ENCODE measurements around the gene CCR9. TPM values are rescaled to one million over a fixed set of nuclear protein-coding genes. Genes with fewer than 3 reads are reported as not detected.

CCR9 gene
- total and polyA plus RNA-seq, 5 donors from 2014 or later = 5.6 to 16.7 (median 11.3) TPM; not detected in 1

DNA sequence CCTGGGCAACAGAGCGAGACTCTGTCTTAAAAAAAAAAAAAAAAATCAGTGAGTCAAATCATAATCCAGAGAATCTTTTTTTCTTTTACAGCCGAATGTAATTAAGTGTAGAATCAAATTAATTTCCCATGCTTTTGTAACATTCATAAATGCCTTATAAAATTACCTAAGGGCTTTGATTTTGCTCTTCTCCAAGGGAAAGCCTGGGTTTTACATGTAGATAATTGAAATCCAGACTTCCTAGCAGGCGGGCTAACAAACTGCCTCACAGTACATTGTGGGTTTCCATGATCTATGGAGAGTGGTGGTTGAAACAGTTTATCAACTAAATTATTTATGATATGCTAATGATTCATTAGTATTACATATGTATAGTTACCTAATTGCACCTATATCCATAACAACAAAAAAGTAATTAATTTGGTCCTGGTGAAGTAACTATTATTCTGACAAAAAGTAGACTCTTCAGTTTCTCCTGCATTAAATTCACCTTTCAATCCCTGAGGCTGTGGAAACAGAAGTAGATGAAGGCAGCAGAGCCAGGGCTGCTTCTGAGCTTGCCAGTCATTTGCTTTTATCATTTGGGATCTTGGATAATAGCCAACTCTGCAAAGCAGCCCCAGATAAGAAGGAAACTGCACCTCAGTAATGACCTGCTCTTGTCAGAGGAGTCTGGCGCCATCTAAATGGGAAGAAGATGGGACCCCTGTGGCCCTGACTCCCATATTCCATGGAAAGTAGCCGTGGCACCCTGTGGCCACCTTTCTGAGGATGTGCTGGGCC is 9.5 kb downstream of the CCR9 start:
- Mint-ChIP-seq H3K9me3 (no peaks in the 10 kb centered on the region), H3K36me3 (peaks cover 10% of the 10 kb centered on the region), H3K4me1 (peaks cover 0 to 21% (median 4%) of the 10 kb centered on the region in 4 donors), H3K4me3 (no peak overlapping the region), H3K27me3 (peaks cover 31% of the 10 kb centered on the region), H3K27ac (no peak overlapping the region)
- Histone ChIP-seq H3K4me1 (ENCODE audit: control insufficient read depth, insufficient read depth, low read length, poor library complexity, severe bottlenecking) (no peaks in the 10 kb centered on the region), H3K36me3 (ENCODE audit: control insufficient read depth, insufficient read depth, low read length) (no peaks in the 10 kb centered on the region), H3K27ac (ENCODE audit: insufficient read depth, low read length, poor library complexity, severe bottlenecking) (no peak overlapping the region), H3K9me3 (ENCODE audit: control insufficient read depth in 2 of 2, low read length in 2 of 2) (no peaks in the 10 kb centered on the region), H3K4me3 (ENCODE audit: low read depth, low read length) (no peak overlapping the region), H3K27me3 (ENCODE audit: control insufficient read depth, insufficient read depth, low read length) (peaks cover 2% of the 10 kb centered on the region)
- ATAC-seq (ENCODE audit: low read depth in 2 of 2) = no peak
- DNase-seq = no peak

DNA sequence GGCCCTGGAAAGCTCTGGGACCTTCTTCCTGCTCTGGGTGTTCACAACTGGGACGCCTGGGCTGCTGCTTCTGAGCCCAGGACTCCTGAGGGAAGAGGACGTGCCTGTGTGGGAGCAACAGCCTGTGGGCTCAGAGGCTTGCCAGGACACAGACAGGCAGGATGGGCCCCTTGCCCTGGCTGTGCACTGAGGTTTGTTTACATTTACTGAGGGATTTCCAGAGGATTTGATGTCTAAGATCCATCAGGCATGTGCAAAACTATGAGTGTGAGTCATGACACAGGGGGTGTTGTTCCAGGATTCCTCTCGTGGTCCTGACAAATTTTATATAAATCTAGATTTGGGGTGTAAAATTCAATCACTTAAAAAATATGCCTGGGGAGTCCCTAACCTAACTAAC is 10.6 kb downstream of the CCR9 start:
- no peaks in the 10 kb centered on the region for H3K9me3 Mint-ChIP-seq
- Histone ChIP-seq H3K9me3 (ENCODE audit: control insufficient read depth in 2 of 2, low read length in 2 of 2) (no peaks in the 10 kb centered on the region), H3K4me3 (ENCODE audit: low read depth, low read length) (no peak overlapping the region), H3K4me1 (ENCODE audit: control insufficient read depth, insufficient read depth, low read length, poor library complexity, severe bottlenecking) (no peaks in the 10 kb centered on the region), H3K36me3 (ENCODE audit: control insufficient read depth, insufficient read depth, low read length) (no peaks in the 10 kb centered on the region), H3K27ac (ENCODE audit: insufficient read depth, low read length, poor library complexity, severe bottlenecking) (no peak overlapping the region), H3K27me3 (ENCODE audit: control insufficient read depth, insufficient read depth, low read length) (peaks cover 2% of the 10 kb centered on the region)
- no peak overlapping the region for H3K27ac Mint-ChIP-seq
- ATAC-seq (ENCODE audit: low read depth in 2 of 2) = no peak
- peaks cover 18% of the 10 kb centered on the region for H3K36me3 Mint-ChIP-seq
- H3K27me3 Mint-ChIP-seq = peaks cover 23% of the 10 kb centered on the region
- no peak overlapping the region for H3K4me3 Mint-ChIP-seq
- DNase-seq = no peak
- H3K4me1 Mint-ChIP-seq = peaks cover 0 to 20% (median 4%) of the 10 kb centered on the region in 4 donors

- DNase-seq (no peak), ATAC-seq (ENCODE audit: low read depth in 2 of 2) (peak; percentile 31 to 44)
- Histone ChIP-seq H3K27ac (ENCODE audit: insufficient read depth, low read length, poor library complexity, severe bottlenecking) (no peak overlapping the region), H3K4me1 (ENCODE audit: control insufficient read depth, insufficient read depth, low read length, poor library complexity, severe bottlenecking) (peaks cover 18% of the 10 kb centered on the region), H3K36me3 (ENCODE audit: control insufficient read depth, insufficient read depth, low read length) (peaks cover 6% of the 10 kb centered on the region), H3K4me3 (ENCODE audit: low read depth, low read length) (no peak overlapping the region), H3K27me3 (ENCODE audit: control insufficient read depth, insufficient read depth, low read length) (no peaks in the 10 kb centered on the region), H3K9me3 (ENCODE audit: control insufficient read depth in 2 of 2, low read length in 2 of 2) (no peaks in the 10 kb centered on the region)
- peaks cover 26% of the 10 kb centered on the region for H3K36me3 Mint-ChIP-seq
- H3K4me3 Mint-ChIP-seq = no peak overlapping the region
- H3K27ac Mint-ChIP-seq = no peak overlapping the region
- peaks cover 6 to 30% (median 18%) of the 10 kb centered on the region in 4 donors for H3K4me1 Mint-ChIP-seq
- no peaks in the 10 kb centered on the region for H3K9me3 Mint-ChIP-seq
- H3K27me3 Mint-ChIP-seq = peaks cover 5% of the 10 kb centered on the region
These were observed 18.6 kb downstream of the CCR9 start for GRCh38 chr3:45904931-45905330.

GRCh38 chr3:45905755-45906154 is 19.4 kb downstream of the CCR9 start:
- DNase-seq (no peak), ATAC-seq (ENCODE audit: low read depth in 2 of 2) (no peak)
- H3K4me3 ChIP-seq (ENCODE audit: low read depth, low read length) = no peak overlapping the region
- H3K9me3 ChIP-seq (ENCODE audit: control insufficient read depth in 2 of 2, low read length in 2 of 2) = no peaks in the 10 kb centered on the region
- peaks cover 18% of the 10 kb centered on the region for H3K4me1 ChIP-seq (ENCODE audit: control insufficient read depth, insufficient read depth, low read length, poor library complexity, severe bottlenecking)
- Mint-ChIP-seq H3K27ac (no peak overlapping the region), H3K4me3 (no peak overlapping the region), H3K36me3 (peaks cover 28% of the 10 kb centered on the region), H3K27me3 (peaks cover 5% of the 10 kb centered on the region), H3K9me3 (peaks cover 0 to 2% (median 0%) of the 10 kb centered on the region in 7 donors), H3K4me1 (peaks cover 6 to 32% (median 20%) of the 10 kb centered on the region in 4 donors)
- H3K27me3 ChIP-seq (ENCODE audit: control insufficient read depth, insufficient read depth, low read length) = no peaks in the 10 kb centered on the region
- H3K36me3 ChIP-seq (ENCODE audit: control insufficient read depth, insufficient read depth, low read length) = peaks cover 6% of the 10 kb centered on the region
- no peak overlapping the region for H3K27ac ChIP-seq (ENCODE audit: insufficient read depth, low read length, poor library complexity, severe bottlenecking)

- Mint-ChIP-seq H3K27ac (no peak overlapping the region), H3K36me3 (peaks cover 20% of the 10 kb centered on the region), H3K4me1 (peaks cover 6 to 32% (median 20%) of the 10 kb centered on the region in 4 donors), H3K4me3 (no peak overlapping the region), H3K27me3 (peaks cover 5% of the 10 kb centered on the region), H3K9me3 (peaks cover 0 to 2% (median 0%) of the 10 kb centered on the region in 7 donors)
- H3K4me1 ChIP-seq (ENCODE audit: control insufficient read depth, insufficient read depth, low read length, poor library complexity, severe bottlenecking) = peaks cover 18% of the 10 kb centered on the region
- H3K9me3 ChIP-seq (ENCODE audit: control insufficient read depth in 2 of 2, low read length in 2 of 2) = no peaks in the 10 kb centered on the region
- no peak overlapping the region for H3K4me3 ChIP-seq (ENCODE audit: low read depth, low read length)
- H3K27ac ChIP-seq (ENCODE audit: insufficient read depth, low read length, poor library complexity, severe bottlenecking) = no peak overlapping the region
- DNase-seq (no peak), ATAC-seq (ENCODE audit: low read depth in 2 of 2) (no peak)
- H3K27me3 ChIP-seq (ENCODE audit: control insufficient read depth, insufficient read depth, low read length) = no peaks in the 10 kb centered on the region
- peaks cover 6% of the 10 kb centered on the region for H3K36me3 ChIP-seq (ENCODE audit: control insufficient read depth, insufficient read depth, low read length)
These were observed 20.5 kb downstream of the CCR9 start for GRCh38 chr3:45906681-45907407.

- DNase-seq = peak in 2 of 3 donors; percentile 28 to 81
- Histone ChIP-seq H3K27me3 (ENCODE audit: control insufficient read depth, insufficient read depth, low read length) (no peaks in the 10 kb centered on the region), H3K27ac (ENCODE audit: insufficient read depth, low read length, poor library complexity, severe bottlenecking) (peak overlapping the region; percentile 19), H3K36me3 (ENCODE audit: control insufficient read depth, insufficient read depth, low read length) (peaks cover 6% of the 10 kb centered on the region), H3K4me3 (ENCODE audit: low read depth, low read length) (peak overlapping the region; percentile 4), H3K4me1 (ENCODE audit: control insufficient read depth, insufficient read depth, low read length, poor library complexity, severe bottlenecking) (peaks cover 18% of the 10 kb centered on the region), H3K9me3 (ENCODE audit: control insufficient read depth in 2 of 2, low read length in 2 of 2) (no peaks in the 10 kb centered on the region)
- Mint-ChIP-seq H3K27ac (peak overlapping the region; percentile 49 to 96 (median 50)), H3K4me3 (peak overlapping the region in 3 of 4 donors; percentile 25 to 50 (median 36)), H3K4me1 (peaks cover 6 to 32% (median 20%) of the 10 kb centered on the region in 4 donors), H3K9me3 (peaks cover 0 to 2% (median 0%) of the 10 kb centered on the region in 7 donors), H3K27me3 (peaks cover 5% of the 10 kb centered on the region), H3K36me3 (peaks cover 24% of the 10 kb centered on the region)
- ATAC-seq (ENCODE audit: low read depth in 2 of 2) = peak; percentile 81 to 85
These were observed 21.7 kb downstream of the CCR9 start for GRCh38 chr3:45907769-45908705.

GRCh38 chr3:45908761-45909160 is 22.4 kb downstream of the CCR9 start:
- Histone ChIP-seq H3K4me3 (ENCODE audit: low read depth, low read length) (peak overlapping the region; percentile 4), H3K27me3 (ENCODE audit: control insufficient read depth, insufficient read depth, low read length) (no peaks in the 10 kb centered on the region), H3K4me1 (ENCODE audit: control insufficient read depth, insufficient read depth, low read length, poor library complexity, severe bottlenecking) (peaks cover 18% of the 10 kb centered on the region), H3K27ac (ENCODE audit: insufficient read depth, low read length, poor library complexity, severe bottlenecking) (no peak overlapping the region), H3K9me3 (ENCODE audit: control insufficient read depth in 2 of 2, low read length in 2 of 2) (no peaks in the 10 kb centered on the region), H3K36me3 (ENCODE audit: control insufficient read depth, insufficient read depth, low read length) (peaks cover 6% of the 10 kb centered on the region)
- Mint-ChIP-seq H3K36me3 (peaks cover 24% of the 10 kb centered on the region), H3K4me1 (peaks cover 6 to 32% (median 20%) of the 10 kb centered on the region in 4 donors), H3K9me3 (peaks cover 0 to 2% (median 0%) of the 10 kb centered on the region in 7 donors), H3K27me3 (peaks cover 7% of the 10 kb centered on the region), H3K4me3 (peak overlapping the region in 1 of 4 donors; percentile 36), H3K27ac (peak overlapping the region; percentile 49 to 96 (median 50))
- no peak for DNase-seq
- no peak for ATAC-seq (ENCODE audit: low read depth in 2 of 2)
